LNCaP clone FGC (cell line): ENCODE data around the gene MBD6.

Source experiments
- DNase-seq: peaks from one replicate; pipeline ENCODE4 v3.0.0-alpha.2; 2011; ENCODE audit warnings: low read depth
- H3K4me3 ChIP-seq: 2 replicates; pipeline ENCODE4 v1.5.1; 2011; ENCODE audit warnings: mild to moderate bottlenecking, low read depth, low read length, control low read depth
- TF ChIP-seq, protein P1 (sequence below): IDR thresholded peaks from 2 replicates; pipeline ENCODE4 v1.5.1; 2012; ENCODE audit warnings: mild to moderate bottlenecking; ENCODE audit not compliant: control insufficient read depth, insufficient read depth; ENCODE audit errors: extremely low read depth

Gene MBD6

DNA sequence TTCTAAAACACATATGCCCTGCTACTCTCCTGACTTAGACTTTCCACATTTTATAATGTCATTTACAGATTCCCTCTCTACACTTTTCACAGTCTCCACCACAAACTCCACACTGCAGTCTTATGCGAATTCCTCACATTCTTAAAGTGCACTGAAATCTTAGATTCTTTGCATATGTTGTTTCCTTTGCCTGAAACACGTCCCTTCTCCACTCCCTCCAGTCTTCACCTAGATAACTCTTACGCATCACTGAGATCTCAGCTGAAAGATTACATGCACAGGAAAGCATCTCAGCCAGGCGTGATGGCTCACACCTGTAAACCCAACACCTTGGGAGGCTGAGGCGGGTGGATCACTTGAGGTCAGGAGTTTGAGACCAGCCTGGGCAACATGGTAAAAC is 39.2 kb upstream of the MBD6 start:
- TF ChIP-seq, protein P1, sequence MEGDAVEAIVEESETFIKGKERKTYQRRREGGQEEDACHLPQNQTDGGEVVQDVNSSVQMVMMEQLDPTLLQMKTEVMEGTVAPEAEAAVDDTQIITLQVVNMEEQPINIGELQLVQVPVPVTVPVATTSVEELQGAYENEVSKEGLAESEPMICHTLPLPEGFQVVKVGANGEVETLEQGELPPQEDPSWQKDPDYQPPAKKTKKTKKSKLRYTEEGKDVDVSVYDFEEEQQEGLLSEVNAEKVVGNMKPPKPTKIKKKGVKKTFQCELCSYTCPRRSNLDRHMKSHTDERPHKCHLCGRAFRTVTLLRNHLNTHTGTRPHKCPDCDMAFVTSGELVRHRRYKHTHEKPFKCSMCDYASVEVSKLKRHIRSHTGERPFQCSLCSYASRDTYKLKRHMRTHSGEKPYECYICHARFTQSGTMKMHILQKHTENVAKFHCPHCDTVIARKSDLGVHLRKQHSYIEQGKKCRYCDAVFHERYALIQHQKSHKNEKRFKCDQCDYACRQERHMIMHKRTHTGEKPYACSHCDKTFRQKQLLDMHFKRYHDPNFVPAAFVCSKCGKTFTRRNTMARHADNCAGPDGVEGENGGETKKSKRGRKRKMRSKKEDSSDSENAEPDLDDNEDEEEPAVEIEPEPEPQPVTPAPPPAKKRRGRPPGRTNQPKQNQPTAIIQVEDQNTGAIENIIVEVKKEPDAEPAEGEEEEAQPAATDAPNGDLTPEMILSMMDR = no peak
- DNase-seq = no peak
- no peak overlapping the region for H3K4me3 ChIP-seq

DNA sequence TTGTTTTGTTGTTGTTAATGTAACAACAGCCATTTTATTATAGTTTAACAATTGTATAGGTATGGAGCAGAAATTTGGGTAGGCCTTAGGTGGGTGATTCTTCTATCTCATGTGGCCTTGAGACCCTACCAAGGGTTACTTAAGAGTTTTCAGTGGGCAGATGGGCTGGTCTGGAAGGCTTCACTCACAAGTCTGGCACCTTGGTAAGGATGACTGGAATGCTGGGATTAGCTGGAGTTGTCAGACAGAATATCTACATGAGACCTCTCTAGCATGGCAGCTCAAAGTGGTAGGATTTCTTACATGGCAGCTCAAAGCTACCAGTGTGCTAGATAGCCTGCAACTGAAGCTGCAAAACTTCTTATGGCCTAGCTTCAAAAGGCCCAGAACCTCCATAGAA is 36.9 kb upstream of the MBD6 start:
- H3K4me3 ChIP-seq = no peak overlapping the region
- no peak for DNase-seq
- TF ChIP-seq, protein P1 = no peak

DNA sequence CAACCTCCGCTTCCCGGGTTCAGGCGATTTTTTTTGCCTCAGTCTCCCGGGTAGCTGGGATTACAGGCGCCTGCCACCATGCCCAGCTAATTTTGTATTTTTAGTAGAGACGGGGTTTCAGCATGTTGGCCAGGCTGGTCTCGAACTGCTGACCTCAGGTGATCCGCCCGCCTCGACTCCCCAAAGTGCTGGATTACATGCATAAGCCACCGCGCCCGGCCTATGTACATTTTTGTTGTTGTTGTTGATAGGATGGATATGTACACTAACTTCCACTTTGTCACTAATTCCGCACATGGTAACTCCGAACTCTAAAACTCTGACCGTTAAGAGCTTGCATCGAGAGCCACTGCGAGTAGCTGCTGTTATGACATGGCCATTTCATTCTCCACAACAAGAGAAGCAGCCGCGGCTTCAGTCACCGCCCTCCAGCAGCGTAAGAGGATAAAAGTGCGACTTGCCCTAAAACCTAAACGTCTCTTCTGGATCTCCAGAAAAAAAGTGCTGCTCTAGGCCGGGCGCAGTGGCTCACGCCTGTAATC is 35.5 kb upstream of the MBD6 start:
- TF ChIP-seq, protein P1 = no peak
- peak overlapping the region; percentile 98; the same call in 1 of the 2 replicates for H3K4me3 ChIP-seq
- DNase-seq = no peak

DNA sequence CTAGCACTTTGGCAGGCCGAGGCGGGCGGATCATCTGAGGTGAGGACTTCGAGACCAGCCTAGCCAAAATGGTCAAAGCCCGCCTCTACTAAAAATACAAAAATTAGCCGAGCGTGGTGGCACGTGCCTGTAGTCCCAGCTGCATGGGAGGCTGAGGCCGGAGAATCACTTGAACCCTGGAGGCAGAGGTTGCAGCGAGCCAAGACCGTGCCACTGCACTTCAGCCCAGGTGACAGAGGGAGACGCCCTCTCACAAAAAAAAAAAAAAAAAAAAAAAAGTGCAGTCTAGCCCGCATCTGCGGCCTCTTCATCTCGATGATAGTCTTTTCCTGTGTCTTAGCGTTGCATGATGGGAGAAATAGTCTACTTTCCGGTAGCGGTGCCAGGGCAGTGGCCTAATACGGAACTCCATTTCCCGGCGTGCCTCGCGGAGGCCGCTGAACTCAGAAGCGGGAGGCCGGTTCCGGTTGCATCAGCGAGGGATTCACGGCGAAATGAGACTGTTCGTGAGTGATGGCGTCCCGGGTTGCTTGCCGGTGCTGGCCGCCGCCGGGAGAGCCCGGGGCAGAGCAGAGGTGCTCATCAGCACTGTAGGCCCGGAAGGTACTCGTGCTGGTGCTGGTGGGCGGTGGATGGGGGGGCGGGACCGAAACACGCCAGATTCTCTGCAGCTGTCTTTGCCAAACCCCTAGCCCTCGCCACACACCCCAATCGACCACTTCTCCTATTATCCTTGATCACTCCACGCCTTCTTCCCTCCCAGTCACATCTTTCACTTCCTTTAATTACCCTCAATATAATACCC is 34.8 kb upstream of the MBD6 start, which contains the start of gene MARS1:
Gene MARS1 (plus strand): TSS at position 472 of the 805 bp plus-strand sequence. CDS start 23 bp downstream, at position 495.
- H3K4me3 ChIP-seq = peak within 1 kb of the TSS; percentile 98
- DNase-seq = peak; percentile 96
- TF ChIP-seq, protein P1 = peak; percentile 38

- TF ChIP-seq, protein P1 = no peak
- H3K4me3 ChIP-seq = peak overlapping the region; percentile 98
- DNase-seq = no peak
Observed at GRCh38 chr12:57488402-57489156, 34.0 kb upstream of the MBD6 start.

- DNase-seq = no peak
- H3K4me3 ChIP-seq = peak overlapping the region; percentile 98
- TF ChIP-seq, protein P1 = no peak
Observed at GRCh38 chr12:57489157-57489641, 33.4 kb upstream of the MBD6 start.
